ENCODE data around the gene RNU7-1.

Gene RNU7-1

GRCh38 chr12:6946033-6946919, 2.7 kb downstream of the RNU7-1 start:
- Histone ChIP-seq H3K36me3 (ENCODE audit: insufficient read depth, low read length) (peaks cover 27% of the 10 kb centered on the region), H3K27ac (ENCODE audit: low read length) (peak overlapping the region; percentile 99; the same call in 1 of the 2 replicates), H3K4me3 (ENCODE audit: low read depth in 1 of 2, low read length in 2 of 2) (no peak overlapping the region), H2AFZ (ENCODE audit: low read depth, low read length) (no peak overlapping the region), H3K27me3 (ENCODE audit: insufficient read depth, low read length, poor library complexity) (no peaks in the 10 kb centered on the region), H3K9ac (ENCODE audit: low read depth, low read length) (peak overlapping the region; percentile 8; the same call in 1 of the 2 replicates), H3K9me3 (ENCODE audit: insufficient read depth, low read length, severe bottlenecking) (no peaks in the 10 kb centered on the region), H3K4me2 (ENCODE audit: insufficient read depth, low read length) (peak overlapping the region; percentile 94; the same call in 1 of the 2 replicates), H3K4me1 (ENCODE audit: insufficient read depth, low read length) (peaks cover 47% of the 10 kb centered on the region), H4K20me1 (ENCODE audit: insufficient read depth, low read length) (no peaks in the 10 kb centered on the region), H3K79me2 (ENCODE audit: insufficient read depth, low read length) (peaks cover 11% of the 10 kb centered on the region)
- no peak for DNase-seq
- no peak for TF ChIP-seq EZH2 (IDR thresholded peaks at IDR 0.05; ENCODE audit: borderline replicate concordance, low read depth, low read length, severe bottlenecking)
- TF ChIP-seq CTCF (IDR thresholded peaks at IDR 0.05; ENCODE audit: borderline replicate concordance, extremely low read depth, low read length, poor library complexity, severe bottlenecking), result no peak
- no peak for ATAC-seq (ENCODE audit: insufficient read depth, low read depth)

GRCh38 chr12:6946920-6947374, 3.3 kb downstream of the RNU7-1 start:
- peaks cover 54% of the 10 kb centered on the region for H3K4me1 ChIP-seq (ENCODE audit: insufficient read depth, low read length)
- H3K9ac ChIP-seq (ENCODE audit: low read depth, low read length), result no peak overlapping the region
- H3K27me3 ChIP-seq (ENCODE audit: insufficient read depth, low read length, poor library complexity), result no peaks in the 10 kb centered on the region
- no peak overlapping the region for H3K4me2 ChIP-seq (ENCODE audit: insufficient read depth, low read length)
- ATAC-seq (ENCODE audit: insufficient read depth, low read depth) (no peak), DNase-seq (no peak)
- H3K36me3 ChIP-seq (ENCODE audit: insufficient read depth, low read length), result peaks cover 21% of the 10 kb centered on the region
- H3K4me3 ChIP-seq (ENCODE audit: low read depth in 1 of 2, low read length in 2 of 2), result no peak overlapping the region
- no peaks in the 10 kb centered on the region for H4K20me1 ChIP-seq (ENCODE audit: insufficient read depth, low read length)
- H2AFZ ChIP-seq (ENCODE audit: low read depth, low read length), result no peak overlapping the region
- H3K79me2 ChIP-seq (ENCODE audit: insufficient read depth, low read length), result peaks cover 11% of the 10 kb centered on the region
- no peak overlapping the region for H3K27ac ChIP-seq (ENCODE audit: low read length)
- no peaks in the 10 kb centered on the region for H3K9me3 ChIP-seq (ENCODE audit: insufficient read depth, low read length, severe bottlenecking)
- no peak for TF ChIP-seq CTCF (IDR thresholded peaks at IDR 0.05; ENCODE audit: borderline replicate concordance, extremely low read depth, low read length, poor library complexity, severe bottlenecking)

- no peak overlapping the region for H3K4me3 ChIP-seq (ENCODE audit: low read depth in 1 of 2, low read length in 2 of 2)
- ATAC-seq (ENCODE audit: insufficient read depth, low read depth) (no peak), DNase-seq (no peak)
- H3K9ac ChIP-seq (ENCODE audit: low read depth, low read length), result no peak overlapping the region
- TF ChIP-seq CTCF (IDR thresholded peaks at IDR 0.05; ENCODE audit: borderline replicate concordance, extremely low read depth, low read length, poor library complexity, severe bottlenecking) (no peak), EZH2 (IDR thresholded peaks at IDR 0.05; ENCODE audit: borderline replicate concordance, low read depth, low read length, severe bottlenecking) (no peak)
- no peak overlapping the region for H2AFZ ChIP-seq (ENCODE audit: low read depth, low read length)
- H4K20me1 ChIP-seq (ENCODE audit: insufficient read depth, low read length), result no peaks in the 10 kb centered on the region
- H3K27me3 ChIP-seq (ENCODE audit: insufficient read depth, low read length, poor library complexity), result no peaks in the 10 kb centered on the region
- H3K4me2 ChIP-seq (ENCODE audit: insufficient read depth, low read length), result no peak overlapping the region
- no peaks in the 10 kb centered on the region for H3K9me3 ChIP-seq (ENCODE audit: insufficient read depth, low read length, severe bottlenecking)
- H3K4me1 ChIP-seq (ENCODE audit: insufficient read depth, low read length), result peaks cover 51% of the 10 kb centered on the region
- peaks cover 21% of the 10 kb centered on the region for H3K36me3 ChIP-seq (ENCODE audit: insufficient read depth, low read length)
- H3K27ac ChIP-seq (ENCODE audit: low read length), result no peak overlapping the region
- H3K79me2 ChIP-seq (ENCODE audit: insufficient read depth, low read length), result peaks cover 11% of the 10 kb centered on the region
Measured at GRCh38 chr12:6947615-6948014, 4.0 kb downstream of the RNU7-1 start.
